K562 (cell line): ENCODE data around the gene UAP1. TPM values are rescaled to one million over a fixed set of nuclear protein-coding genes. Genes with fewer than 3 reads are reported as not detected.
A peak's percentile ranks its signal among the peaks of the same experiment; 100 is the strongest.

Experiments
- HDAC2 ChIP-seq: fragments of 450-650 bp; IDR thresholded peaks from 2 replicates; pipeline ENCODE4 v1.6.1; 2016; ENCODE audit warnings: mild to moderate bottlenecking
- POLR2AphosphoS5 ChIP-seq: IDR thresholded peaks from 2 replicates; pipeline ENCODE4 v1.6.1; 2011; ENCODE audit warnings: mild to moderate bottlenecking, low read depth, low read length, moderate library complexity; ENCODE audit not compliant: control insufficient read depth, insufficient read depth
- RBM25 ChIP-seq: fragments of 200-400 bp; formaldehyde crosslinking; IDR thresholded peaks from 2 replicates; pipeline ENCODE4 v1.6.1; 2018; ENCODE audit warnings: low read length, low read depth, moderate library complexity; ENCODE audit not compliant: severe bottlenecking
- SMARCB1 ChIP-seq: IDR thresholded peaks from 2 replicates; pipeline ENCODE4 v1.6.1; 2011; ENCODE audit warnings: improper control_type of control experiment, low read depth; ENCODE audit not compliant: insufficient read length
- SRF ChIP-seq, 2 experiments: fragments of 250-450, 450-650 bp in 1 of 2; sonication (Bioruptor Pico) in 1 of 2; sonication (generic) in 1 of 2; formaldehyde crosslinking; IDR thresholded peaks; 2 replicates each; pipeline versions ENCODE4 v1.5.0 to v1.5.1; 2020 to 2022; ENCODE audit warnings: mild to moderate bottlenecking in 1 of 2, missing genetic modification reagents in 1 of 2
- ZFP30 ChIP-seq: fragments of 250-450 bp; sonication (Bioruptor Pico); IDR thresholded peaks from 2 replicates; pipeline ENCODE4 v1.8.0; 2022; ENCODE audit warnings: moderate library complexity, mild to moderate bottlenecking, inconsistent platforms, borderline replicate concordance
- ZNF232 ChIP-seq: sonication (generic); formaldehyde crosslinking; IDR thresholded peaks from 2 replicates; pipeline ENCODE4 v1.8.0; 2022; ENCODE audit warnings: mild to moderate bottlenecking, missing genetic modification reagents
- polyA plus RNA-seq, 8 experiments: library from polyadenylated mRNA; depleted of rRNA in 4 of 8; stranded (reverse) in 5 of 8; unstranded in 3 of 8; fragments of >200 nt; fragmentation: Nextera tagmentation in 2 of 8; fragmentation: Illumina TruSeq in 1 of 8; extraction: Ambion mirVana in 2 of 8; extraction: Trizol in 1 of 8; gene quantifications; 2 replicates each; pipeline versions ENCODE4 v1.2.1 to v1.2.3, GENCODE V29; 2011 to 2014; ENCODE audit warnings: inconsistent platforms in 1 of 8, missing spikeins in 1 of 8
- total RNA-seq, 7 experiments: library from RNA; depleted of rRNA in 6 of 7; stranded (reverse); fragments of >200 nt in 6 of 7; fragmentation: Illumina TruSeq in 2 of 7; extraction: Trizol in 2 of 7; gene quantifications; 2 replicates each; pipeline versions ENCODE4 v1.2.1 to v1.2.3, GENCODE V29; 2011 to 2021; ENCODE audit warnings: low replicate concordance in 1 of 7
- TF ChIP-seq, protein P1 (sequence below): sonication (generic); formaldehyde crosslinking; IDR thresholded peaks from 2 replicates; pipeline ENCODE4 v1.8.0; 2023; ENCODE audit warnings: mild to moderate bottlenecking, missing genetic modification reagents
- TF ChIP-seq, protein P2 (sequence below): sonication (generic); formaldehyde crosslinking; IDR thresholded peaks from 2 replicates; pipeline ENCODE4 v1.8.0; 2022; ENCODE audit warnings: mild to moderate bottlenecking, missing genetic modification reagents
- TF ChIP-seq, protein P3 (sequence below), 2 experiments: fragments of 200-800 bp in 1 of 2; sonication (Bioruptor generic) in 1 of 2; sonication (generic) in 1 of 2; formaldehyde crosslinking in 1 of 2; IDR thresholded peaks in 1 of 2; conservative IDR thresholded peaks in 1 of 2; 2 replicates each; pipeline versions ENCODE4 v1.5.0 to v1.6.1; 2016 to 2020; ENCODE audit warnings: missing compliant biosample characterization in 1 of 2, missing genetic modification characterization in 1 of 2, missing genetic modification reagents in 1 of 2
- TF ChIP-seq, protein P4 (sequence below), 2 experiments: fragments of 450-650 bp; IDR thresholded peaks; 2 replicates each; pipeline ENCODE4 v1.6.1; 2016
- TF ChIP-seq, protein P5 (sequence below): IDR thresholded peaks from 2 replicates; pipeline ENCODE4 v1.6.1; 2011; ENCODE audit not compliant: insufficient read length; ENCODE audit errors: extremely low read depth
- TF ChIP-seq, protein P6 (sequence below): fragments of 250-450 bp; sonication (Bioruptor Pico); IDR thresholded peaks from 2 replicates; pipeline ENCODE4 v1.8.0; 2022; ENCODE audit warnings: moderate library complexity, mild to moderate bottlenecking, inconsistent platforms

UAP1 gene
- total and polyA plus RNA-seq, 9 of the 15 experiments (the other 6 are each of a cell fraction or from before 2014, with no cell fraction given): 182 to 317 (median 213) TPM

DNA sequence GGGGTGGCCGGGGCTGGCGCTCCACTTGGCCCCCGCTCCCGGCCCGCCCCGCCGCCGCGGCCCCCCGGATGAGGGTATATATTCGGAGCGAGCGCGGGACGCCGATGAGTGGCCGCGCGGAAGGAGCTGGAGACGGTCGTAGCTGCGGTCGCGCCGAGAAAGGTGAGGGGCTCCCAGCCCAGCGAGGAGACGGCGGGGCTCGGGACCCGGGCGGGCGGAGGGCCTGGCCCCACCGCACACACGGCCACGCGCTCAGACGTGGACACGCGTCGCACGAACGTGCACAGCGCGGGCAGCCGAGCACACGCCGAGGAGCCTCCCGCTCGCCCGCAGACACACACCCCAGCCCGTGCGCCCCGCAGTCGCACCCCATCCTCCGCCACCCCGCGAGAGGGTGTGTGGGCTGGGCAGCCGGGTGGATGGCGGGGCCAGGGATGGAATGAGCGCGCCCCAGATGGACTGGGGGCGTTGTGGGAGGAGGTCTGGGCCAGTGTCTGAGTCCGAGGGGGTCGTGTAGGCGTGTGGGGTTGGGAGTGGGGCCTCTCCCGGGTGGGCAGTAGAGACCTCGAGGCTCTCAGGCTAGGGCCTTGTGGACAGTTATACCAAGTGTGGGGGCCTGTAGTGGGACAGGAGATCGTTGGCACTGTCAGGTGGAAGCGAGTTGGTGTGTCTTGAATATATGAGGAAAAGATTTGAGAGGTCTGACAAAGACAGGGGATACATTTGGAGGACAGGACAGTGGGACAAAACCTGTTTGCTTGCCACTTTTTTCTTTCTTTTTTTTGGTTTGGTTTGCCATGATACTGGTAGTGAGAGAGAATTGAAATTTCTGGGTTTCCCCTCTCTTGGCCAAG is at the start of gene UAP1 (continued):
- TF ChIP-seq, protein P1, sequence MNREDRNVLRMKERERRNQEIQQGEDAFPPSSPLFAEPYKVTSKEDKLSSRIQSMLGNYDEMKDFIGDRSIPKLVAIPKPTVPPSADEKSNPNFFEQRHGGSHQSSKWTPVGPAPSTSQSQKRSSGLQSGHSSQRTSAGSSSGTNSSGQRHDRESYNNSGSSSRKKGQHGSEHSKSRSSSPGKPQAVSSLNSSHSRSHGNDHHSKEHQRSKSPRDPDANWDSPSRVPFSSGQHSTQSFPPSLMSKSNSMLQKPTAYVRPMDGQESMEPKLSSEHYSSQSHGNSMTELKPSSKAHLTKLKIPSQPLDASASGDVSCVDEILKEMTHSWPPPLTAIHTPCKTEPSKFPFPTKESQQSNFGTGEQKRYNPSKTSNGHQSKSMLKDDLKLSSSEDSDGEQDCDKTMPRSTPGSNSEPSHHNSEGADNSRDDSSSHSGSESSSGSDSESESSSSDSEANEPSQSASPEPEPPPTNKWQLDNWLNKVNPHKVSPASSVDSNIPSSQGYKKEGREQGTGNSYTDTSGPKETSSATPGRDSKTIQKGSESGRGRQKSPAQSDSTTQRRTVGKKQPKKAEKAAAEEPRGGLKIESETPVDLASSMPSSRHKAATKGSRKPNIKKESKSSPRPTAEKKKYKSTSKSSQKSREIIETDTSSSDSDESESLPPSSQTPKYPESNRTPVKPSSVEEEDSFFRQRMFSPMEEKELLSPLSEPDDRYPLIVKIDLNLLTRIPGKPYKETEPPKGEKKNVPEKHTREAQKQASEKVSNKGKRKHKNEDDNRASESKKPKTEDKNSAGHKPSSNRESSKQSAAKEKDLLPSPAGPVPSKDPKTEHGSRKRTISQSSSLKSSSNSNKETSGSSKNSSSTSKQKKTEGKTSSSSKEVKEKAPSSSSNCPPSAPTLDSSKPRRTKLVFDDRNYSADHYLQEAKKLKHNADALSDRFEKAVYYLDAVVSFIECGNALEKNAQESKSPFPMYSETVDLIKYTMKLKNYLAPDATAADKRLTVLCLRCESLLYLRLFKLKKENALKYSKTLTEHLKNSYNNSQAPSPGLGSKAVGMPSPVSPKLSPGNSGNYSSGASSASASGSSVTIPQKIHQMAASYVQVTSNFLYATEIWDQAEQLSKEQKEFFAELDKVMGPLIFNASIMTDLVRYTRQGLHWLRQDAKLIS (CRISPR knock-in tag): peak; percentile 97
- TF ChIP-seq SRF (CRISPR knock-in tag; IDR thresholded peaks at IDR 0.05) (peak in 1 of 2 experiments; percentile 6; a peak in 1 of 4 replicates), POLR2AphosphoS5 (peak; percentile 93), SMARCB1 (no peak), HDAC2 (0 out of 2 replicates have a peak, but pooled peaks have one; percentile 40), RBM25 (peak; percentile 77), ZFP30 (CRISPR knock-in tag) (no peak), ZNF232 (CRISPR knock-in tag) (peak; percentile 85)
- TF ChIP-seq, protein P2, sequence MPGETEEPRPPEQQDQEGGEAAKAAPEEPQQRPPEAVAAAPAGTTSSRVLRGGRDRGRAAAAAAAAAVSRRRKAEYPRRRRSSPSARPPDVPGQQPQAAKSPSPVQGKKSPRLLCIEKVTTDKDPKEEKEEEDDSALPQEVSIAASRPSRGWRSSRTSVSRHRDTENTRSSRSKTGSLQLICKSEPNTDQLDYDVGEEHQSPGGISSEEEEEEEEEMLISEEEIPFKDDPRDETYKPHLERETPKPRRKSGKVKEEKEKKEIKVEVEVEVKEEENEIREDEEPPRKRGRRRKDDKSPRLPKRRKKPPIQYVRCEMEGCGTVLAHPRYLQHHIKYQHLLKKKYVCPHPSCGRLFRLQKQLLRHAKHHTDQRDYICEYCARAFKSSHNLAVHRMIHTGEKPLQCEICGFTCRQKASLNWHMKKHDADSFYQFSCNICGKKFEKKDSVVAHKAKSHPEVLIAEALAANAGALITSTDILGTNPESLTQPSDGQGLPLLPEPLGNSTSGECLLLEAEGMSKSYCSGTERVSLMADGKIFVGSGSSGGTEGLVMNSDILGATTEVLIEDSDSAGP (CRISPR knock-in tag): 0 out of 2 replicates have a peak, but pooled peaks have one; percentile 39
- TF ChIP-seq, protein P3, sequence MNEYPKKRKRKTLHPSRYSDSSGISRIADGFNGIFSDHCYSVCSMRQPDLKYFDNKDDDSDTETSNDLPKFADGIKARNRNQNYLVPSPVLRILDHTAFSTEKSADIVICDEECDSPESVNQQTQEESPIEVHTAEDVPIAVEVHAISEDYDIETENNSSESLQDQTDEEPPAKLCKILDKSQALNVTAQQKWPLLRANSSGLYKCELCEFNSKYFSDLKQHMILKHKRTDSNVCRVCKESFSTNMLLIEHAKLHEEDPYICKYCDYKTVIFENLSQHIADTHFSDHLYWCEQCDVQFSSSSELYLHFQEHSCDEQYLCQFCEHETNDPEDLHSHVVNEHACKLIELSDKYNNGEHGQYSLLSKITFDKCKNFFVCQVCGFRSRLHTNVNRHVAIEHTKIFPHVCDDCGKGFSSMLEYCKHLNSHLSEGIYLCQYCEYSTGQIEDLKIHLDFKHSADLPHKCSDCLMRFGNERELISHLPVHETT (CRISPR knock-in tag; conservative IDR thresholded peaks at IDR 0.05 in 1 of 2, IDR thresholded peaks at IDR 0.05 in 1 of 2): peak in 1 of 2 experiments; percentile 87; a peak in 2 of 4 replicates
- TF ChIP-seq, protein P4, sequence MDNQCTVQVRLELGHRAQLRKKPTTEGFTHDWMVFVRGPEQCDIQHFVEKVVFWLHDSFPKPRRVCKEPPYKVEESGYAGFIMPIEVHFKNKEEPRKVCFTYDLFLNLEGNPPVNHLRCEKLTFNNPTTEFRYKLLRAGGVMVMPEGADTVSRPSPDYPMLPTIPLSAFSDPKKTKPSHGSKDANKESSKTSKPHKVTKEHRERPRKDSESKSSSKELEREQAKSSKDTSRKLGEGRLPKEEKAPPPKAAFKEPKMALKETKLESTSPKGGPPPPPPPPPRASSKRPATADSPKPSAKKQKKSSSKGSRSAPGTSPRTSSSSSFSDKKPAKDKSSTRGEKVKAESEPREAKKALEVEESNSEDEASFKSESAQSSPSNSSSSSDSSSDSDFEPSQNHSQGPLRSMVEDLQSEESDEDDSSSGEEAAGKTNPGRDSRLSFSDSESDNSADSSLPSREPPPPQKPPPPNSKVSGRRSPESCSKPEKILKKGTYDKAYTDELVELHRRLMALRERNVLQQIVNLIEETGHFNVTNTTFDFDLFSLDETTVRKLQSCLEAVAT (IDR thresholded peaks at IDR 0.05): peak; percentile 19 to 81; a peak in 2 of 4 replicates
- TF ChIP-seq, protein P5, sequence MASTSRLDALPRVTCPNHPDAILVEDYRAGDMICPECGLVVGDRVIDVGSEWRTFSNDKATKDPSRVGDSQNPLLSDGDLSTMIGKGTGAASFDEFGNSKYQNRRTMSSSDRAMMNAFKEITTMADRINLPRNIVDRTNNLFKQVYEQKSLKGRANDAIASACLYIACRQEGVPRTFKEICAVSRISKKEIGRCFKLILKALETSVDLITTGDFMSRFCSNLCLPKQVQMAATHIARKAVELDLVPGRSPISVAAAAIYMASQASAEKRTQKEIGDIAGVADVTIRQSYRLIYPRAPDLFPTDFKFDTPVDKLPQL: no peak
- TF ChIP-seq, protein P6, sequence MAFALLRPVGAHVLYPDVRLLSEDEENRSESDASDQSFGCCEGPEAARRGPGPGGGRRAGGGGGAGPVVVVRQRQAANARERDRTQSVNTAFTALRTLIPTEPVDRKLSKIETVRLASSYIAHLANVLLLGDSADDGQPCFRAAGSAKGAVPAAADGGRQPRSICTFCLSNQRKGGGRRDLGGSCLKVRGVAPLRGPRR: no peak
